Esophagus squamous epithelium (tissue), 4 donors: ENCODE data around the gene HMCN2.

Experiments used
- POLR2A ChIP-seq, 4 donors: fragments of 450-650 bp; IDR thresholded peaks; one replicate each; pipeline ENCODE4 v1.6.1; 2017; ENCODE audit warnings: antibody characterized with exemption in 4 of 4, mild to moderate bottlenecking in 4 of 4, moderate library complexity in 3 of 4
- TF ChIP-seq, protein P1 (sequence below), 6 experiments: fragments of 450-650 bp in 4 of 6; fragments of 200-600 bp in 2 of 6; sonication (generic) in 2 of 6; IDR thresholded peaks; one replicate each; pipeline ENCODE4 v1.5.1; 2016 to 2019; ENCODE audit warnings: antibody characterized with exemption in 6 of 6, mild to moderate bottlenecking in 4 of 6, moderate library complexity in 4 of 6

DNA sequence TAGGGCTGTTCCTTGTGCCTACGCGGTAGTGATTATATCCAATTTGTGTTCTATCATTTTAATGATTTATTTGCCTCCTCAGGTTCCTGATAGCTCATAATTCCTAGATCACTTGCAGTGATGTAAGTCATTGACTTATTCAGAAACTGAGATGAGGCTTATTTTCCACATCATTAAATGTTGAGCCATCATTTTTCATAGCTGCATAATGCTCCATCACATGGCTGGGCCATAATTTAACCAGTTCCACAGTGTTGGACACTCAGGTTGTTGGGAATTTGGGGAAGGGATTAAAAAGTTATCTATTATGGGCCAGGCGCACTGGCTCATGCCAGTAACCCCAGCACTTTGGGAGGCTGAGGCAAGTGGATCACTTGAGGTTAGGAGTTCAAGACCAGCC lies 35.8 kb upstream of the HMCN2 start:
- TF ChIP-seq, protein P1, sequence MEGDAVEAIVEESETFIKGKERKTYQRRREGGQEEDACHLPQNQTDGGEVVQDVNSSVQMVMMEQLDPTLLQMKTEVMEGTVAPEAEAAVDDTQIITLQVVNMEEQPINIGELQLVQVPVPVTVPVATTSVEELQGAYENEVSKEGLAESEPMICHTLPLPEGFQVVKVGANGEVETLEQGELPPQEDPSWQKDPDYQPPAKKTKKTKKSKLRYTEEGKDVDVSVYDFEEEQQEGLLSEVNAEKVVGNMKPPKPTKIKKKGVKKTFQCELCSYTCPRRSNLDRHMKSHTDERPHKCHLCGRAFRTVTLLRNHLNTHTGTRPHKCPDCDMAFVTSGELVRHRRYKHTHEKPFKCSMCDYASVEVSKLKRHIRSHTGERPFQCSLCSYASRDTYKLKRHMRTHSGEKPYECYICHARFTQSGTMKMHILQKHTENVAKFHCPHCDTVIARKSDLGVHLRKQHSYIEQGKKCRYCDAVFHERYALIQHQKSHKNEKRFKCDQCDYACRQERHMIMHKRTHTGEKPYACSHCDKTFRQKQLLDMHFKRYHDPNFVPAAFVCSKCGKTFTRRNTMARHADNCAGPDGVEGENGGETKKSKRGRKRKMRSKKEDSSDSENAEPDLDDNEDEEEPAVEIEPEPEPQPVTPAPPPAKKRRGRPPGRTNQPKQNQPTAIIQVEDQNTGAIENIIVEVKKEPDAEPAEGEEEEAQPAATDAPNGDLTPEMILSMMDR (IDR thresholded peaks at IDR 0.05), result no peak
- TF ChIP-seq POLR2A (IDR thresholded peaks at IDR 0.05), result no peak
